GM18519 (cell line): Measurements from ENCODE around the gene HIGD2B.
A peak's percentile ranks its signal among the peaks of the same experiment; 100 is the strongest.
"Not testable (repeated sequence)": the region's sequence is repeated elsewhere in the genome, so short reads cannot be mapped to it uniquely, and the experiment has no call there.

ENCODE experiments used
- ATAC-seq: cut with Tn5 transposase; IDR thresholded peaks from one replicate; pipeline ENCODE4 v1.9.1; 2021; ENCODE audit warnings: mild to moderate bottlenecking, moderate library complexity; ENCODE audit not compliant: unreplicated experiment, low FRiP score

Gene HIGD2B

GRCh38 chr15:72680931-72681330 is 5.1 kb downstream of the HIGD2B start:
- no peak for ATAC-seq

- ATAC-seq: no peak
These were observed 9.1 kb downstream of the HIGD2B start for GRCh38 chr15:72676838-72677237.

- ATAC-seq: no peak
These were observed 14.5 kb downstream of the HIGD2B start for GRCh38 chr15:72671525-72671924.

- ATAC-seq: peak; percentile 58
These were observed 15.2 kb downstream of the HIGD2B start for GRCh38 chr15:72670656-72671352.

- not testable (repeated sequence) for ATAC-seq
These were observed 16.2 kb downstream of the HIGD2B start for GRCh38 chr15:72669803-72670202.

GRCh38 chr15:72665706-72666105 is 20.3 kb downstream of the HIGD2B start:
- ATAC-seq: not testable (repeated sequence)

GRCh38 chr15:72663931-72664330 is 22.1 kb downstream of the HIGD2B start:
- ATAC-seq: not testable (repeated sequence)

- ATAC-seq: not testable (repeated sequence)
These were observed 24.9 kb downstream of the HIGD2B start for GRCh38 chr15:72661081-72661480.

GRCh38 chr15:72656014-72656413 is 30.0 kb downstream of the HIGD2B start:
- not testable (repeated sequence) for ATAC-seq

- not testable (repeated sequence) for ATAC-seq
These were observed 31.6 kb downstream of the HIGD2B start, which contains the start of gene GOLGA6B for GRCh38 chr15:72654397-72654796. Gene GOLGA6B, plus strand, starts transcription at chr15:72654697. Its CDS starts 41 bp downstream, at chr15:72654738.

GRCh38 chr15:72648631-72649253 is 37.2 kb downstream of the HIGD2B start:
- ATAC-seq: not testable (repeated sequence)

- not testable (repeated sequence) for ATAC-seq
These were observed 43.7 kb downstream of the HIGD2B start for GRCh38 chr15:72642271-72642670.

- not testable (repeated sequence) for ATAC-seq
These were observed 46.1 kb downstream of the HIGD2B start for GRCh38 chr15:72639759-72640483.

GRCh38 chr15:72636519-72637282 is 49.3 kb downstream of the HIGD2B start:
- ATAC-seq: not testable (repeated sequence)

- ATAC-seq: not testable (repeated sequence)
These were observed 56.9 kb downstream of the HIGD2B start for GRCh38 chr15:72629068-72629570.

- not testable (repeated sequence) for ATAC-seq
These were observed 57.5 kb downstream of the HIGD2B start for GRCh38 chr15:72628249-72629067.

GRCh38 chr15:72626153-72626552 is 59.8 kb downstream of the HIGD2B start:
- ATAC-seq: not testable (repeated sequence)
